GM19035 (cell line): ENCODE measurements around the gene PCDHGB5.
"Not testable (repeated sequence)": the region's sequence is repeated elsewhere in the genome, so short reads cannot be mapped to it uniquely, and the experiment has no call there.

Experiments
- ATAC-seq: cut with Tn5 transposase; IDR thresholded peaks from one replicate; pipeline ENCODE4 v1.9.1; 2021; ENCODE audit not compliant: unreplicated experiment

Gene PCDHGB5

DNA sequence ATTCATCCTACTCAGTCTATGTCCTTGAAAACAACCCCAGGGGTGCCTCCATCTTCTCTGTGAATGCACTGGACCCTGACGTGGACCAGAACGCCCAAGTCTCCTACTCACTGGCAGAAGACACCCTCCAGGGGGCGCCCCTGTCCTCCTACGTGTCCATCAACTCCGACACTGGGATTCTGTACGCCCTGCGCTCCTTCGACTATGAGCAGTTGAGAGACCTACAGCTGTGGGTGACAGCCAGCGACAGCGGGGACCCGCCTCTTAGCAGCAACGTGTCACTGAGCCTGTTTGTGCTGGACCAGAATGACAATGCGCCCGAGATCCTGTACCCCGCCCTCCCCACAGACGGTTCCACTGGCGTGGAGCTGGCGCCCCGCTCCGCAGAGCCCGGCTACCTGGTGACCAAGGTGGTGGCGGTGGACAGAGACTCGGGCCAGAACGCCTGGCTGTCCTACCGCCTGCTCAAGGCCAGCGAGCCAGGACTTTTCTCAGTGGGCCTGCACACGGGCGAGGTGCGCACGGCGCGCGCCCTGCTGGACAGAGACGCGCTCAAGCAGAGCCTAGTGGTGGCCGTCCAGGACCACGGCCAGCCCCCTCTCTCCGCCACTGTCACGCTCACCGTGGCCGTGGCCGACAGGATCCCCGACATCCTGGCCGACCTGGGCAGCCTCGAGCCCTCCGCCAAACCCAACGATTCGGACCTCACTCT is 22.1 kb upstream of the PCDHGB5 start:
- not testable (repeated sequence) for ATAC-seq

DNA sequence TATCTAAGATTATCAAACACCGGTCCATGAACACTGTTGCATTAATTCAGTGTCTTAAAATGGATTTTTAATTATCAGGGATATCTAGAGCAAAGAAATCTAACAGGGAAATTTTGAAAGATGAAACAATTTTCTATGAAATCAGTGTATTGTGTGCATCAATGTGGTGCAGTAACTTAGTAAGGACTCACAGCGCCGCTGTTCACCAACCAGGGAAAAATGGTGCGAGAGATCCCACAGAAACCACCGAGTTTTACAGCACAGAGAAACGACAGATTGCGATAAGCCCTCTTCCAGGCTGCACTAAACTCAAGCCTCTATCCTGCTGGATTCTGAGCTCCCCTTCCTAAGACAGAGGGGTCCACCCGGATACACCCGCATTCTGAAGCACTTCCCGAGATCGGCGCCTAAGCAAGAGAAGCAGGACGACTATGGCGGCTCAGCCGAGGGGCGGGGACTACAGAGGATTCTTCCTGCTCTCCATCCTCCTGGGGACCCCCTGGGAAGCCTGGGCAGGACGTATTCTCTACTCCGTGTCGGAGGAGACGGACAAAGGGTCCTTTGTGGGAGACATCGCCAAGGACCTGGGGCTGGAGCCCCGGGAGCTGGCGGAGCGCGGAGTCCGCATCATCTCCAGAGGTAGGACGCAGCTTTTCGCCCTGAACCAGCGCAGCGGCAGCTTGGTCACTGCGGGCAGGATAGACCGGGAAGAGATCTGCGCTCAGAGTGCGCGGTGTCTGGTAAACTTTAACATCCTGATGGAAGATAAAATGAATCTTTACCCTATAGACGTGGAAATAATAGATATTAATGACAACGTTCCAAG is 15.1 kb upstream of the PCDHGB5 start, which contains the start of gene PCDHGA7:
Gene PCDHGA7, plus strand, starts transcription at position 274 of the 826 bp plus-strand sequence. Its CDS starts 158 bp downstream, at position 432.
- no peak for ATAC-seq

DNA sequence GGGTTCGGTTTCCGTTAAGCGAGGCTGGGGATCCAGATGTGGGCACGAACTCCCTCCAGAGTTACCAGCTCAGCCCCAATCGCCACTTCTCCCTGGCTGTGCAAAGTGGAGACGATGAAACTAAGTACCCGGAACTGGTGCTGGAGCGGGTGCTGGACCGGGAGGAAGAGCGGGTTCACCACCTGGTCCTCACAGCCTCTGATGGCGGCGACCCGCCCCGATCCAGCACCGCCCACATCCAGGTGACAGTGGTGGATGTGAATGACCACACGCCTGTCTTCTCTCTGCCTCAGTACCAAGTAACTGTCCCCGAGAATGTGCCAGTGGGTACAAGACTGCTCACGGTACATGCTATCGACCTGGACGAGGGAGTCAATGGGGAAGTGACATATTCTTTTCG is 14.4 kb upstream of the PCDHGB5 start:
- ATAC-seq = no peak

DNA sequence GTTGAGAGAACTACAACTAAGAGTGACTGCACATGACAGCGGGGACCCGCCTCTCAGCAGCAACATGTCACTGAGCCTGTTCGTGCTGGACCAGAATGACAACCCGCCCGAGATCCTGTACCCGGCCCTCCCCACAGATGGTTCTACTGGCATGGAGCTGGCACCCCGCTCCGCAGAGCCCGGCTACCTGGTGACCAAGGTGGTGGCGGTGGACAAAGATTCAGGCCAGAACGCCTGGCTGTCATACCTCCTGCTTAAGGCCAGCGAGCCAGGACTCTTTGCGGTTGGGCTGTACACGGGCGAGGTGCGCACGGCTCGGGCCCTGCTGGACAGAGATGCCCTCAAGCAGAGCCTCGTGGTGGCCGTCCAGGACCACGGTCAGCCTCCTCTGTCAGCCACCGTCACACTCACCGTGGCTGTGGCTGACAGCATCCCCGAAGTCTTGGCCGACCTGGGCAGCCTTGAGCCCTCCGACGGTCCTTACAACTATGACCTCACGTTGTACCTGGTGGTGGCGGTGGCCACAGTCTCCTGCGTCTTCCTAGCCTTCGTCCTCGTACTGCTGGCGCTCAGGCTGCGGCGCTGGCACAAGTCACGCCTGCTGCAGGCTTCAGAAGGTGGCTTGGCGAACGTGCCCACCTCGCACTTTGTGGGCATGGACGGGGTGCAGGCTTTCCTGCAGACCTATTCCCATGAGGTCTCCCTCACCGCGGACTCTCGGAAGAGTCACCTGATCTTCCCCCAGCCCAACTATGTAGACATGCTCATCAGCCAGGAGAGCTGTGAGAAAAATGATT is 13.1 kb upstream of the PCDHGB5 start:
- ATAC-seq = no peak

DNA sequence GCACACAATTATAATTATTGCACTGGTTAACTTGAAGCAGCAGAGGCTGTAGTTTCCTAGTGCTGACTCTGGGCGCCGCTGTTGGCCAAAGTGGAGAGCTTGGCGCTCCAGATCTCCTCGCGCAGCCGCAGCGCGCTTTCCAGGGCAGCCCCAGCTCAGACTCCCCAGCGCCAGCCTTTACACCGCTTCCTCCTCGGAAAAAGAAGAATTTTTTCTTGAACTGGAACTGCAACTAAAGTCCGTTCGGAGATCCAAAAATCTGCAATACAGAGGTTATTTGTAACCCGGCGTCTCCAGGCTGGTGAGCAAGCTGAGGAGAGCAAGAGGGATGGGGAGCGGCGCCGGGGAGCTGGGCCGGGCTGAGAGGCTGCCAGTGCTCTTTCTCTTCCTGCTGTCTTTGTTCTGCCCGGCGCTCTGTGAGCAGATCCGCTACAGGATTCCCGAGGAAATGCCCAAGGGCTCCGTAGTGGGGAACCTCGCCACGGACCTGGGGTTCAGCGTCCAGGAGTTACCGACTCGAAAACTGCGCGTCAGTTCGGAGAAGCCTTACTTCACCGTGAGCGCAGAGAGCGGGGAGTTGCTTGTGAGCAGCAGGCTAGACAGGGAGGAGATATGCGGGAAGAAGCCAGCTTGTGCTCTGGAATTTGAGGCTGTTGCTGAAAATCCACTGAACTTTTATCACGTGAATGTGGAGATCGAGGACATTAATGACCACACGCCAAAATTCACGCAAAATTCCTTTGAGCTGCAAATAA is 10.0 kb upstream of the PCDHGB5 start, which contains the start of gene PCDHGB4:
Gene PCDHGB4, plus strand, starts transcription at position 142 of the 755 bp plus-strand sequence. Its CDS starts 187 bp downstream, at position 329.
- peak; percentile 90 for ATAC-seq

DNA sequence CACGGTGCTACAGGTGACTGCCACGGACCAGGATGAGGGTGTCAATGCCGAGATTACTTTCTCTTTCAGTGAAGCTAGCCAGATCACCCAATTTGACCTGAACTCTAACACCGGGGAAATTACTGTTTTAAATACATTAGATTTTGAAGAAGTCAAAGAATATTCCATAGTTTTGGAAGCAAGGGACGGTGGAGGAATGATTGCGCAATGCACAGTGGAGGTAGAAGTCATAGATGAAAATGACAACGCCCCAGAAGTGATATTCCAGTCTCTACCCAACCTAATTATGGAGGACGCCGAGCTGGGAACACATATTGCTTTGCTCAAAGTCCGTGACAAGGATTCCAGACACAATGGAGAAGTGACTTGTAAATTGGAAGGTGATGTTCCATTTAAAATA is 9.1 kb upstream of the PCDHGB5 start:
- ATAC-seq = no peak

DNA sequence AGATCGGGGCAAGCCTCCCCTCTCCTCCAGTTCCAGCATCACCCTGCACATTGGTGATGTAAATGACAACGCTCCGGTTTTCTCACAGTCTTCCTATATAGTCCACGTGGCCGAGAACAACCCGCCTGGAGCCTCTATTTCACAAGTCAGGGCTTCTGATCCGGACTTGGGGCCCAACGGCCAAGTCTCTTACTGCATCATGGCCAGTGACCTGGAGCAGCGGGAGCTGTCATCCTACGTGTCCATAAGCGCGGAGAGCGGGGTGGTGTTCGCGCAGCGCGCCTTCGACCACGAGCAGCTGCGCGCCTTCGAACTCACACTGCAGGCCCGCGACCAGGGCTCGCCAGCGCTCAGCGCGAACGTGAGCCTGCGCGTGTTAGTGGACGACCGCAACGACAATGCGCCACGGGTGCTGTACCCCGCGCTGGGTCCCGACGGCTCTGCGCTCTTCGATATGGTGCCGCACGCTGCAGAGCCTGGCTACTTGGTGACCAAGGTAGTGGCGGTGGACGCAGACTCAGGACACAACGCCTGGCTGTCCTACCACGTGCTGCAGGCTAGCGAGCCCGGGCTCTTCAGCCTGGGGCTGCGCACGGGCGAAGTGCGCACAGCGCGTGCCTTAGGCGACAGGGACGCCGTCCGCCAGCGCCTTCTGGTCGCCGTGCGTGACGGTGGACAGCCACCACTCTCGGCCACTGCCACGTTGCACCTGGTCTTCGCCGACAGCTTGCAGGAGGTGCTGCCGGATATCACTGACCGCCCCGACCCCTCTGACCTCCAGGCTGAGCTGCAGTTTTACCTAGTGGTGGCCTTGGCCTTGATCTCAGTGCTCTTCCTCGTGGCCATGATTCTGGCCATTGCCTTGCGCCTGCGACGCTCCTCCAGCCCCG is 8.3 kb upstream of the PCDHGB5 start:
- ATAC-seq = no peak

DNA sequence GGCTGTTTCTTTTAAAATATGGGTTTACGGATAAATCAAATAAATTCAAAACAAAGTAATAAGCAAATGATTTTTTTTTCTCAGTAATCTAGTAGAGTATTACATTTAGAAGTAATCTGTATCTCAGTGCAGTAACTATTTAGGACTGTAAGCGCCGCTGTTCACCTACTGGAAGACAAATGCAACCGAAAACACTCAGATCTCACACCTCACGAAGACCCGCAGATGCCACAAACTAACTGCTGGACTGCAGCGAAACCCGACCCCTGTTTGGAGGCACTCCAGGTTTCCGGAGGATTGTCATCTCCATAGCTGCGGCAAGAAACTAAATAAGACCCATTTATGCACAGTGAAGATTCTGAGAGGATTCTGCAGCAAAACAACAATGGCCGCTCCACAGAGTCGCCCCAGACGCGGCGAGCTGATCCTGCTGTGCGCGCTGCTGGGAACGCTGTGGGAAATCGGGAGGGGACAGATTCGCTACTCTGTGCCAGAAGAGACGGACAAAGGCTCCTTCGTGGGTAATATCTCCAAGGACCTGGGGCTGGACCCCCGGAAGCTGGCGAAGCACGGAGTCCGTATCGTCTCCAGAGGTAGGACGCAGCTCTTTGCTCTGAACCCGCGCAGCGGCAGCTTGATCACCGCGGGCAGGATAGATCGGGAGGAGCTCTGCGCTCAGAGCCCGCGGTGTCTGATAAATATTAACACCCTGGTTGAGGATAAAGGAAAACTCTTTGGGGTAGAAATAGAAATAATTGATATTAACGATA is 5.1 kb upstream of the PCDHGB5 start, which contains the start of gene PCDHGA8:
Gene PCDHGA8, plus strand, starts transcription at position 205 of the 770 bp plus-strand sequence. Its CDS starts 181 bp downstream, at position 386.
- no peak for ATAC-seq

DNA sequence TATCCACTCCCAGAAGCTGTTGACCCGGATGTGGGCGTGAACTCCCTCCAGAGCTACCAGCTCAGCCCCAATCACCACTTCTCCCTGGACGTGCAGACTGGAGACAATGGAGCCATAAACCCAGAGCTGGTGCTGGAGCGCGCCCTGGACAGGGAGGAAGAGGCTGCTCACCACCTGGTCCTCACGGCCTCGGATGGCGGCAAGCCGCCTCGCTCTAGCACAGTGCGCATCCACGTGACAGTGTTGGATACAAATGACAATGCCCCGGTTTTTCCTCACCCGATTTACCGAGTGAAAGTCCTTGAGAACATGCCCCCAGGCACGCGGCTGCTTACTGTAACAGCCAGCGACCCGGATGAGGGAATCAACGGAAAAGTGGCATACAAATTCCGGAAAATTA is 4.5 kb upstream of the PCDHGB5 start:
- no peak for ATAC-seq

DNA sequence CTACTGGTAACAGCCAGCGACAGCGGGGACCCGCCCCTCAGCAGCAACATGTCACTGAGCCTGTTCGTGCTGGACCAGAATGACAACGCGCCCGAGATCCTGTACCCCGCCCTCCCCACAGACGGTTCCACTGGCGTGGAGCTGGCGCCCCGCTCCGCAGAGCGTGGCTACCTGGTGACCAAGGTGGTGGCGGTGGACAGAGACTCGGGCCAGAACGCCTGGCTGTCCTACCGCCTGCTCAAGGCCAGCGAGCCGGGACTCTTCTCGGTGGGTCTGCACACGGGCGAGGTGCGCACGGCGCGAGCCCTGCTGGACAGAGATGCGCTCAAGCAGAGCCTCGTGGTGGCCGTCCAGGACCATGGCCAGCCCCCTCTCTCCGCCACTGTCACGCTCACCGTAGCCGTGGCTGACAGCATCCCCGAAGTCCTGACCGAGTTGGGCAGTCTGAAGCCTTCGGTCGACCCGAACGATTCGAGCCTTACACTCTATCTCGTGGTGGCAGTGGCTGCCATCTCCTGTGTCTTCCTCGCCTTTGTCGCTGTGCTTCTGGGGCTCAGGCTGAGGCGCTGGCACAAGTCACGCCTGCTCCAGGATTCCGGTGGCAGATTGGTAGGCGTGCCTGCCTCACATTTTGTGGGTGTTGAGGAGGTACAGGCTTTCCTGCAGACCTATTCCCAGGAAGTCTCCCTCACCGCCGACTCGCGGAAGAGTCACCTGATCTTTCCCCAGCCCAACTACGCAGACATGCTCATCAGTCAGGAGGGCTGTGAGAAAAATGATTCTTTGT is 3.2 kb upstream of the PCDHGB5 start:
- ATAC-seq = not testable (repeated sequence)

DNA sequence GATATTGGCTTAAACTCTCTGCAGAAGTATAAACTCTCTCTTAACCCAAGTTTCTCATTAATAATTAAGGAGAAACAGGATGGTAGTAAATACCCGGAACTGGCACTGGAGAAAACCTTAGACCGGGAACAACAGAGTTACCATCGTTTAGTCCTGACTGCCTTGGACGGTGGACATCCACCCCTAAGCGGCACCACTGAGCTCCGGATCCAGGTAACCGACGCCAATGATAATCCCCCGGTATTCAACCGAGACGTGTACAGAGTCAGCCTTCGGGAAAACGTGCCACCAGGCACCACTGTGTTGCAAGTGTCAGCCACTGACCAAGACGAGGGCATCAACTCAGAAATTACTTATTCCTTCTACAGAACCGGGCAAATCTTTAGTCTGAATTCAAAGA is 861 bp downstream of the PCDHGB5 start:
- no peak for ATAC-seq

DNA sequence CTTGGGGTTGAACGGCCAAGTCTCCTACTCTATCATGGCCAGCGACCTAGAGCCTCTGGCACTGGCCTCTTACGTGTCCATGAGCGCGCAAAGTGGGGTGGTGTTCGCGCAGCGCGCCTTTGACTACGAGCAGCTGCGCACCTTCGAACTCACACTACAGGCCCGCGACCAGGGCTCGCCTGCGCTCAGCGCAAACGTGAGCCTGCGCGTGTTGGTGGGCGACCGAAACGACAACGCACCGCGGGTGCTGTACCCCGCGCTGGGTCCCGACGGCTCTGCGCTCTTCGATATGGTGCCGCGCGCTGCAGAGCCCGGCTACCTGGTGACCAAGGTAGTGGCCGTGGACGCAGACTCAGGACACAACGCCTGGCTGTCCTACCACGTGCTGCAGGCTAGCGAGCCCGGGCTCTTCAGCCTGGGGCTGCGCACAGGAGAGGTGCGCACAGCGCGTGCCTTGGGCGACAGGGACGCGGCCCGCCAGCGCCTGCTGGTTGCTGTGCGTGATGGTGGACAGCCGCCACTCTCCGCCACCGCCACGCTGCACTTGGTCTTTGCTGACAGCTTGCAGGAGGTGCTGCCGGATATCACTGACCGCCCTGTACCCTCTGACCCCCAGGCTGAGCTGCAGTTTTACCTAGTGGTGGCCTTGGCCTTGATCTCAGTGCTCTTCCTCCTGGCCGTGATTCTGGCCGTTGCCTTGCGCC is 2.0 kb downstream of the PCDHGB5 start:
- no peak for ATAC-seq

DNA sequence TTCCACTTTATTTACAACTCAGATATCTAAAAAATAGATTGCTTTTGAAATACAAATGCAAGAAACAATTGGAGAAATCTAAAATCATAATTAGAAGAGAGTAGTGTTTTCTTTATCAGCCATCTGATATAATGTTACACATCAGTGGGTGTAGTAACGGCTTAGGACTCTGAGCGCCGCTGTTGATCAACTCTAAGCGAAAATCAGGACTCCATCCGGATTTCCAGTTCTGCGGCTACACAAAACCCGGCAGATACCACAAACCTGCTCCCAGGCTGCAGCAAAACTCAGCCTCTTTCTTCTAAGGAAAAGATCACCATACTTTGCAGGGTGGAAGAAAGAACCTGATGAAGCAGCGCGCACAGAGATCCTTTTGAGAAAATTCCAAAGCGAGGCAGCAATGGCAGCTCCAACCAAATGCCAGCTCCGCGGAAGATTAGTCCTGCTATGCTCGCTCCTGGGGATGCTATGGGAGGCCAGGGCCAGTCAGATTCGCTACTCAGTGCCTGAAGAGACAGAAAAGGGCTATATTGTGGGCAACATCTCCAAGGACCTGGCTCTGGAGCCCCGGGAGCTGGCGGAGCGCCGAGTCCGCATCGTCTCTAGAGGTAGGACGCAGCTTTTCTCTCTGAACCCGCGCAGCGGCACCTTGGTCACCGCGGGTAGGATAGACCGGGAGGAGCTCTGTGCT is 5.0 kb downstream of the PCDHGB5 start, which contains the start of gene PCDHGA9:
Gene PCDHGA9, plus strand, starts transcription at position 226 of the 691 bp plus-strand sequence. Its CDS starts 175 bp downstream, at position 401.
- ATAC-seq = no peak

DNA sequence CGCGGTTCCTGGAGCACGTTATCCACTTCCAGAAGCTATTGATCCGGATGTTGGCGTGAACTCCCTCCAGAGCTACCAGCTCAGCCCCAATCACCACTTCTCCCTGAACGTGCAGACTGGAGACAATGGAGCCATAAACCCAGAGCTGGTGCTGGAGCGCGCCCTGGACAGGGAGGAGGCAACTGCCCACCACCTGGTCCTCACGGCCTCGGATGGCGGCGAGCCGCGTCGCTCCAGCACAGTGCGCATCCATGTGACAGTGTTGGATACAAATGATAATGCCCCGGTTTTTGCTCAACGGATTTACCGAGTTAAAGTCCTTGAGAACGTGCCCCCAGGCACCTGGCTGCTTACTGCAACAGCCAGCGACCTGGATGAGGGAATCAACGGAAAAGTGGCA is 5.6 kb downstream of the PCDHGB5 start:
- ATAC-seq = no peak

DNA sequence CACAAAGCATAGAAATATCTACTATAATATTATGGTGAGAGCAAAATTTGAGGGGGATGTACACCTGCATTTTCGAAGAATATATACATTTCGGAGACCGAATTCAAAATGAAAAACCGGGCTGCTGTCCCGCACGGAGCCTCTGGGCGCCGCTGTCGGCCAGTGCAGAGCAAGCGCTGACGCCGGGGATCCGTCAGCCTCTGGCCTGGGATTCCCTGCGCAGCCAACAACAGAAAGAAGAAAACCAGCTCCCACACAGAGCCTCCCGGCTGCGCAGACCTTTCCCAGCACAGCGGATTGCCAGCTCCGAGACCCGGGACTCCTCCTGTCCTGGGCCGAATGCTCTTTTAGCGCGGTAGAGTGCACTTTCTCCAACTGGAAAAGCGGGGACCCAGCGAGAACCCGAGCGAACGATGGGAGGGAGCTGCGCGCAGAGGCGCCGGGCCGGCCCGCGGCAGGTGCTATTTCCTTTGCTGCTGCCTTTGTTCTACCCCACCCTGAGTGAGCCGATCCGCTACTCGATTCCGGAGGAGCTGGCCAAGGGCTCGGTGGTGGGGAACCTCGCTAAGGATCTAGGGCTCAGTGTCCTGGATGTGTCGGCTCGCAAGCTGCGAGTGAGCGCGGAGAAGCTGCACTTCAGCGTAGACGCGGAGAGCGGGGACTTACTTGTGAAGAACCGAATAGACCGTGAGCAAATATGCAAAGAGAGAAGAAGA is 10.2 kb downstream of the PCDHGB5 start, which contains the start of gene PCDHGB6:
Gene PCDHGB6, plus strand, starts transcription at position 232 of the 716 bp plus-strand sequence. Its CDS starts 182 bp downstream, at position 414.
- not testable (repeated sequence) for ATAC-seq
